Measurements from ENCODE around the gene ASB3. TPM values are rescaled to one million over a fixed set of nuclear protein-coding genes. Genes with fewer than 3 reads are reported as not detected.

ASB3 gene
- polyA plus RNA-seq, 3 donors: 6.7 to 14.9 (median 8.1) TPM

DNA sequence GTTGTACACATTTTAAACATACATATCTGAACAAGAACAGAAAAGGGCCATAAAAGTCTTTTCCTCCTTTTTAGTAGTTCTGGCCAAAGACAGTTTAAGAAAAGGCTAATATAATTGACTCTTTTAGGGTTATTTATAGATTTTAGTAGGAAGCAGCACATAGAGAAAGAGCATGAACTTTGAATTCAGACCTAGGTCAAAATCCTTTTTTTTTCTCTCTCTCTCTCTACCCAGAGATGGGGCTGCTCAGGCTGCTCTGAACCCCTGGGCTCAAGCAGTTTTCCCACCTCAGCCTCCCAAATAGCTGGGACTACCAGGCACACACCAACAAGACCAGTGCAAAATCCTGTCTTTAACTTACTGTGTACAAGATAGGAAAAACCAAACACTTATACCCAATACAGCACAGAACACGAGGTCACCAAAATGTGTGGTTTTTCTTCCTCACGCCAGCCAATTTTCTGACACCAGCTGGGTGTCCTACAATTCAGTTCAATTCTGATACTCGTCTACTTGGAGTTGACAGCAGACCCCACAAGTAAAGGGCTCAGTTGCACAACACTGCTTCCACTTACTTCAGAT is 32.2 kb upstream of the ASB3 start:
- Histone ChIP-seq H3K4me1 (ENCODE audit: control insufficient read depth in 1 of 2, insufficient read depth in 2 of 2, low read length in 2 of 2) (no peaks in the 10 kb centered on the region), H3K9me3 (replicated peaks in 1 of 2; ENCODE audit: control insufficient read depth in 1 of 2, insufficient read depth in 1 of 2, low read length in 2 of 2) (no peaks in the 10 kb centered on the region), H3K27me3 (ENCODE audit: control insufficient read depth in 2 of 2, insufficient read depth in 2 of 2, low read length in 2 of 2) (no peaks in the 10 kb centered on the region), H4K20me1 (ENCODE audit: insufficient read depth, low read length) (no peaks in the 10 kb centered on the region), H2AFZ (ENCODE audit: insufficient read depth, low read depth, low read length, poor library complexity, severe bottlenecking) (no peak overlapping the region), H3K4me3 (replicated peaks in 1 of 3; ENCODE audit: low read depth in 2 of 3, low read length in 3 of 3) (no peak overlapping the region), H3K79me2 (ENCODE audit: insufficient read depth, low read length) (no peaks in the 10 kb centered on the region), H3K9ac (ENCODE audit: insufficient read depth, low read length, poor library complexity, severe bottlenecking) (no peak overlapping the region), H3K36me3 (replicated peaks in 1 of 2; ENCODE audit: control insufficient read depth in 1 of 2, insufficient read depth in 2 of 2, low read length in 2 of 2) (peaks cover 52 to 62% of the 10 kb centered on the region in 2 donors), H3K27ac (ENCODE audit: low read depth in 1 of 2, low read length in 2 of 2) (no peak overlapping the region), H3K4me2 (replicated peaks; ENCODE audit: extremely low read depth, low read length, poor library complexity, severe bottlenecking) (no peak overlapping the region)
- Mint-ChIP-seq H3K27ac (peak overlapping the region in 1 of 7 donors; percentile 46), H3K4me3 (no peak overlapping the region), H3K9me3 (no peaks in the 10 kb centered on the region), H3K4me1 (no peaks in the 10 kb centered on the region), H3K27me3 (ENCODE audit: low read depth in 3 of 3) (peaks cover 0 to 2% (median 0%) of the 10 kb centered on the region in 3 donors), H3K36me3 (peaks cover 43 to 61% of the 10 kb centered on the region in 2 donors)
- TF ChIP-seq, protein P1, sequence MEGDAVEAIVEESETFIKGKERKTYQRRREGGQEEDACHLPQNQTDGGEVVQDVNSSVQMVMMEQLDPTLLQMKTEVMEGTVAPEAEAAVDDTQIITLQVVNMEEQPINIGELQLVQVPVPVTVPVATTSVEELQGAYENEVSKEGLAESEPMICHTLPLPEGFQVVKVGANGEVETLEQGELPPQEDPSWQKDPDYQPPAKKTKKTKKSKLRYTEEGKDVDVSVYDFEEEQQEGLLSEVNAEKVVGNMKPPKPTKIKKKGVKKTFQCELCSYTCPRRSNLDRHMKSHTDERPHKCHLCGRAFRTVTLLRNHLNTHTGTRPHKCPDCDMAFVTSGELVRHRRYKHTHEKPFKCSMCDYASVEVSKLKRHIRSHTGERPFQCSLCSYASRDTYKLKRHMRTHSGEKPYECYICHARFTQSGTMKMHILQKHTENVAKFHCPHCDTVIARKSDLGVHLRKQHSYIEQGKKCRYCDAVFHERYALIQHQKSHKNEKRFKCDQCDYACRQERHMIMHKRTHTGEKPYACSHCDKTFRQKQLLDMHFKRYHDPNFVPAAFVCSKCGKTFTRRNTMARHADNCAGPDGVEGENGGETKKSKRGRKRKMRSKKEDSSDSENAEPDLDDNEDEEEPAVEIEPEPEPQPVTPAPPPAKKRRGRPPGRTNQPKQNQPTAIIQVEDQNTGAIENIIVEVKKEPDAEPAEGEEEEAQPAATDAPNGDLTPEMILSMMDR (IDR thresholded peaks at IDR 0.05): no peak
- intact Hi-C loops (cut with micrococcal nuclease): no loop called here
- DNase-seq: no peak
- WGBS (ENCODE audit: insufficient coverage): 100% methylated on average over 2 of the region's 3 CpGs

DNA sequence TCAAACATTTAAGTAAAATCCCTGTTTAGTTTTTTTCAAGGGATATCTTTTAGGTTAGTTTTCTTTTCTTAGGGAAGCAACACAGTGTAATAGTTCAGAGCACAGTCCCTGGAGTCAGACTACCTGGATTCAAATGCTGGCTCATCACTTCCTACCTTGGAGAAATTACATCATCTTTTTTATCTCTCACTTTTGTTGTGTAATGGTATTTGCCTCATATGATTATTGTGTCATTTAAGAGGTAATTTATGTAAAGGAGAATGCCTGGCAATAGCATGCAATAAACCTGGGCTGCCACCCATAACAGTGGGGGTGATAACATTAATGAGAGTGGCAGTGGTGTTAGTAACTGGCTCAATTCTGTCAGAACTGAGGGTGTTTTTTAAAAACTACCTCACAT is 26.4 kb upstream of the ASB3 start:
- Histone ChIP-seq H3K4me1 (ENCODE audit: control insufficient read depth in 1 of 2, insufficient read depth in 2 of 2, low read length in 2 of 2) (no peaks in the 10 kb centered on the region), H2AFZ (ENCODE audit: insufficient read depth, low read depth, low read length, poor library complexity, severe bottlenecking) (no peak overlapping the region), H3K9me3 (replicated peaks in 1 of 2; ENCODE audit: control insufficient read depth in 1 of 2, insufficient read depth in 1 of 2, low read length in 2 of 2) (no peaks in the 10 kb centered on the region), H3K27me3 (ENCODE audit: control insufficient read depth in 2 of 2, insufficient read depth in 2 of 2, low read length in 2 of 2) (no peaks in the 10 kb centered on the region), H4K20me1 (ENCODE audit: insufficient read depth, low read length) (no peaks in the 10 kb centered on the region), H3K9ac (ENCODE audit: insufficient read depth, low read length, poor library complexity, severe bottlenecking) (no peak overlapping the region), H3K4me2 (replicated peaks; ENCODE audit: extremely low read depth, low read length, poor library complexity, severe bottlenecking) (no peak overlapping the region), H3K79me2 (ENCODE audit: insufficient read depth, low read length) (no peaks in the 10 kb centered on the region), H3K36me3 (replicated peaks in 1 of 2; ENCODE audit: control insufficient read depth in 1 of 2, insufficient read depth in 2 of 2, low read length in 2 of 2) (peaks cover 92 to 96% of the 10 kb centered on the region in 2 donors), H3K4me3 (replicated peaks in 1 of 3; ENCODE audit: low read depth in 2 of 3, low read length in 3 of 3) (no peak overlapping the region), H3K27ac (ENCODE audit: low read depth in 1 of 2, low read length in 2 of 2) (no peak overlapping the region)
- intact Hi-C loops (cut with micrococcal nuclease): no loop called here
- Mint-ChIP-seq H3K9me3 (no peaks in the 10 kb centered on the region), H3K27me3 (ENCODE audit: low read depth in 3 of 3) (peaks cover 0 to 2% (median 2%) of the 10 kb centered on the region in 3 donors), H3K36me3 (peaks cover 79 to 85% of the 10 kb centered on the region in 2 donors), H3K27ac (no peak overlapping the region), H3K4me1 (no peaks in the 10 kb centered on the region), H3K4me3 (no peak overlapping the region)
- TF ChIP-seq, protein P1 (IDR thresholded peaks at IDR 0.05): no peak
- DNase-seq: no peak

Data from CD14-positive monocyte (primary cell).